A549 (cell line): ENCODE results near the gene KHSRP. TPM values are rescaled to one million over a fixed set of nuclear protein-coding genes. Genes with fewer than 3 reads are reported as not detected.

Experiments used
- ATAC-seq, 2 experiments: fragments of 200-7000 bp in 1 of 2; fragments of >200 bp in 1 of 2; cut with Nextera tagmentation in 1 of 2; cut with Tn5 transposase in 1 of 2; 3 replicates each; pipeline versions ENCODE4 v1.8.0 to v1.9.1; 2018 to 2020; ENCODE audit warnings: mild to moderate bottlenecking in 1 of 2, moderate library complexity in 1 of 2
- CTCF ChIA-PET: fragments of 300-600 bp; sonication (Branson Sonifier 250); formaldehyde crosslinking; extraction: SDS; loops from one replicate; lab custom pipeline; 2021; ENCODE audit warnings: antibody characterized with exemption, inconsistent platforms; lab: Yijun Ruan, JAX
- POLR2A ChIA-PET: fragments of 350-600 bp; formaldehyde crosslinking; extraction: SDS; loops from one replicate; lab custom pipeline; 2021; ENCODE audit warnings: antibody characterized with exemption, inconsistent platforms; lab: Yijun Ruan, JAX
- DNase-seq, 2 experiments: peaks; one replicate each; pipeline versions ENCODE4 v3.0.0 to v3.0.0-alpha.2; 2011 to 2016; ENCODE audit warnings: low read depth in 1 of 2, low spot score in 1 of 2
- FAIRE-seq: peaks from 2 replicates; lab custom pipeline; 2011; peaks lifted over from hg19 to GRCh38; lab: Jason Lieb, UNC
- H3K27ac ChIP-seq, 2 experiments: fragments of >200 bp; sonication (Bioruptor Twin); formaldehyde crosslinking; 3 replicates each; pipeline ENCODE4 v1.5.1; 2016 to 2017
- H3K4me1 ChIP-seq: fragments of >200 bp; sonication (Bioruptor Twin); formaldehyde crosslinking; 3 replicates; pipeline ENCODE4 v1.6.1; 2016
- H3K4me2 ChIP-seq: fragments of >200 bp; sonication (Bioruptor Twin); formaldehyde crosslinking; 3 replicates; pipeline ENCODE4 v1.6.1; 2016
- H3K4me3 ChIP-seq: fragments of >200 bp; sonication (Bioruptor Twin); formaldehyde crosslinking; 3 replicates; pipeline ENCODE4 v1.5.1; 2016
- H3K9me3 ChIP-seq: fragments of >200 bp; sonication (Bioruptor Twin); formaldehyde crosslinking; 3 replicates; pipeline ENCODE4 v1.6.1; 2016
- CEBPB ChIP-seq, 2 experiments: fragments of >200 bp in 1 of 2; sonication (Bioruptor Twin) in 1 of 2; formaldehyde crosslinking in 1 of 2; IDR thresholded peaks; 2 replicates each; pipeline ENCODE4 v1.6.1; 2012 to 2016
- GATA3 ChIP-seq: IDR thresholded peaks from 2 replicates; pipeline ENCODE4 v1.6.1; 2012; ENCODE audit warnings: borderline replicate concordance
- JUNB ChIP-seq: fragments of >200 bp; sonication (Bioruptor Twin); formaldehyde crosslinking; IDR thresholded peaks from 2 replicates; pipeline ENCODE4 v1.6.1; 2016
- KDM5A ChIP-seq: fragments of 200-600 bp; sonication (generic); IDR thresholded peaks from 2 replicates; pipeline ENCODE4 v1.6.1; 2016; ENCODE audit warnings: antibody characterized with exemption, mild to moderate bottlenecking
- NPAS2 ChIP-seq: fragments of 250-450 bp; sonication (Bioruptor Pico); IDR thresholded peaks from 2 replicates; pipeline ENCODE4 v1.8.0; 2022; ENCODE audit warnings: mild to moderate bottlenecking, moderate library complexity, borderline replicate concordance
- POLR2AphosphoS2 ChIP-seq: conservative IDR thresholded peaks from 2 replicates; pipeline ENCODE4 v1.6.1; 2012; ENCODE audit warnings: low read length, improper control_type of control experiment, inconsistent platforms
- RARB ChIP-seq: fragments of 250-450 bp; sonication (Bioruptor Pico); IDR thresholded peaks from 2 replicates; pipeline ENCODE4 v1.8.0; 2021; ENCODE audit warnings: mild to moderate bottlenecking, moderate library complexity
- RCOR1 ChIP-seq: fragments of 150-350 bp; IDR thresholded peaks from 2 replicates; pipeline ENCODE4 v1.6.1; 2014; ENCODE audit warnings: antibody characterized with exemption, low read length, low read depth
- TFCP2L1 ChIP-seq: fragments of 250-450 bp; sonication (Bioruptor Pico); IDR thresholded peaks from 2 replicates; pipeline ENCODE4 v1.5.0; 2021; ENCODE audit warnings: mild to moderate bottlenecking
- ZSCAN20 ChIP-seq: fragments of 250-450 bp; sonication (Bioruptor Pico); IDR thresholded peaks from 2 replicates; pipeline ENCODE4 v1.8.0; 2022; ENCODE audit warnings: mild to moderate bottlenecking, moderate library complexity
- WGBS: methylation state at CpG from one replicate; pipeline ENCODE4 v1.1.6; 2017; ENCODE audit errors: missing lambda C conversion rate; 5-methylcytosine and 5-hydroxymethylcytosine counted together
- polyA plus RNA-seq, 4 experiments: library from polyadenylated mRNA; depleted of rRNA in 3 of 4; stranded (reverse); fragments of >200 nt; fragmentation: RNase III in 1 of 4; extraction: RNeasy Plus Mini Kit Qiagen cat#74134 plus additional on column Dnase treatment in 1 of 4; gene quantifications; 2 replicates in 3 of 4; 3 replicates in 1 of 4; pipeline ENCODE4 v1.2.3, GENCODE V29; 2011 to 2017
- TF ChIP-seq, protein P1 (sequence below): IDR thresholded peaks from 2 replicates; pipeline ENCODE4 v1.6.1; 2012; ENCODE audit warnings: low read depth, borderline replicate concordance
- TF ChIP-seq, protein P2 (sequence below): fragments of >200 bp; sonication (Bioruptor Twin); formaldehyde crosslinking; IDR thresholded peaks from 2 replicates; pipeline ENCODE4 v1.6.1; 2016
- TF ChIP-seq, protein P3 (sequence below): fragments of >200 bp; sonication (Bioruptor Twin); formaldehyde crosslinking; IDR thresholded peaks from 3 replicates; pipeline ENCODE4 v1.5.1; 2016
- TF ChIP-seq, protein P4 (sequence below): fragments of >200 bp; sonication (Bioruptor Twin); formaldehyde crosslinking; IDR thresholded peaks from 3 replicates; pipeline ENCODE4 v1.6.1; 2016

The KHSRP gene
- polyA plus RNA-seq, 2 of the 4 experiments (the other 2 are of a cell fraction) = 54.3 to 192 TPM

DNA sequence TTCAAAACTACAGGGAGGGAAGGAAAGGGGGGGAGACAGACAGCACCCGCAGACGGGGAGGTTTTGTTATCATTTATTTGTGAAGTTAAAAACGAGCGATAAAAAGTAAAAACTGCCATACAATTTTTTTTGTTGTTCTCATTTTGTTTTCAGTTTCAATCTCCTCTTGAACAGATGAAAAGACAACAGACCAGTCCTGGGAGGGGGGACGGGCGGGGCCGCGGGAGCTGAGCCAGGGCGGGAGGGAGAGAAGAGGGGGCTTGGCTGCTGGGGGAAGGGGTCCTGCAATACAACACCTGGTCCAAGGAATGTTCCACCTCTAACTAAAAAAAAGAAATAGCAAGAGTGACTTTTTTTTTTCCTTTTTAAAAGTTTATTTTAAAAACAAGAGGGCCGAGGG, 11.3 kb downstream of the KHSRP start:
- no peak for TF ChIP-seq RCOR1
- TF ChIP-seq, protein P1, sequence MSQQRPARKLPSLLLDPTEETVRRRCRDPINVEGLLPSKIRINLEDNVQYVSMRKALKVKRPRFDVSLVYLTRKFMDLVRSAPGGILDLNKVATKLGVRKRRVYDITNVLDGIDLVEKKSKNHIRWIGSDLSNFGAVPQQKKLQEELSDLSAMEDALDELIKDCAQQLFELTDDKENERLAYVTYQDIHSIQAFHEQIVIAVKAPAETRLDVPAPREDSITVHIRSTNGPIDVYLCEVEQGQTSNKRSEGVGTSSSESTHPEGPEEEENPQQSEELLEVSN = no peak
- no peak for TF ChIP-seq KDM5A
- TF ChIP-seq, protein P2, sequence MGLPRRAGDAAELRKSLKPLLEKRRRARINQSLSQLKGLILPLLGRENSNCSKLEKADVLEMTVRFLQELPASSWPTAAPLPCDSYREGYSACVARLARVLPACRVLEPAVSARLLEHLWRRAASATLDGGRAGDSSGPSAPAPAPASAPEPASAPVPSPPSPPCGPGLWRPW = no peak
- no peak for TF ChIP-seq JUNB
- no peak for ATAC-seq
- CTCF ChIA-PET = no interaction called here
- WGBS = 95% methylated on average over 10 of the region's 10 CpGs
- no peak for DNase-seq
- no peaks in the 10 kb centered on the region for H3K9me3 ChIP-seq
- no peak for FAIRE-seq
- no peak overlapping the region for H3K27ac ChIP-seq
- H3K4me2 ChIP-seq = no peak overlapping the region
- no peak overlapping the region for H3K4me3 ChIP-seq
- H3K4me1 ChIP-seq = no peaks in the 10 kb centered on the region
- POLR2A ChIA-PET = no interaction called here

DNA sequence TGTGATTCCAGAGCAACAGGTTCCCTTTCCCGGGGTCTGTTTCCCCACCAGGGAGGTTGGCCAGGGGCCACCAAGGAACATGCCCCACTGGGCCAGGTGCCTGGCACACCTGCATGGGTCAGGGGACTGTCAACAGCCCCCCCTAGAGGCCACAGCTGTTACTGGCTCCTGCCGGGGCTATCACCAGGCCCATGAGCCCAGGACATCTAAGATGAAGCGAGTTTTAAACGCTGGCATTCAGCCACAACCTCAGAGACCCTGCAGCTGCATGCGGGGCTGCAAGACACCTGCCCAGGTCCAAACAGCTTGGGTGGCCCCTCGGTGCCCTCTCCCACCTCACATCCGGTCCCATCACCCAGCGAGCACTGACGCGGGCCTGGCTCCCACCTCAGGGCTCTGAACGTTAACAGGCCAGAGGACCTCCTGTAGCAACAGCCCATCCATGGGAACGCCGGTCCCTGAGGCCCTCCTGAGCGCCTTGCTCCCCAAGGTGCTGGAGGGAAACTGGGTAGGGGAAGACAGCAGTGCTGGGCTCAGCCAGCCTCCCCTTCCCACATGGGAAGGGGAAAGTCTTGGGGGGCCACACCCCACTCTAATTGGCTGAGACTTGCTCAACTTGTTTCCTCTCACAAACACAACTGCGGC, 12.0 kb downstream of the KHSRP start:
- WGBS = 89% methylated on average over 9 of the region's 15 CpGs
- POLR2A ChIA-PET = no interaction called here
- no peak overlapping the region for H3K4me3 ChIP-seq
- CTCF ChIA-PET = interaction anchor here (1.1 to 1.3 kb wide), 2 partner anchors 8 to 33 kb away, joined by 4 read pairs; no protein-coding TSS in a partner anchor
- no peak for FAIRE-seq
- peak in 1 of 2 experiments; percentile 31 for DNase-seq
- TF ChIP-seq TFCP2L1 (no peak), CEBPB (IDR thresholded peaks at IDR 0.05) (no peak)
- TF ChIP-seq, protein P3, sequence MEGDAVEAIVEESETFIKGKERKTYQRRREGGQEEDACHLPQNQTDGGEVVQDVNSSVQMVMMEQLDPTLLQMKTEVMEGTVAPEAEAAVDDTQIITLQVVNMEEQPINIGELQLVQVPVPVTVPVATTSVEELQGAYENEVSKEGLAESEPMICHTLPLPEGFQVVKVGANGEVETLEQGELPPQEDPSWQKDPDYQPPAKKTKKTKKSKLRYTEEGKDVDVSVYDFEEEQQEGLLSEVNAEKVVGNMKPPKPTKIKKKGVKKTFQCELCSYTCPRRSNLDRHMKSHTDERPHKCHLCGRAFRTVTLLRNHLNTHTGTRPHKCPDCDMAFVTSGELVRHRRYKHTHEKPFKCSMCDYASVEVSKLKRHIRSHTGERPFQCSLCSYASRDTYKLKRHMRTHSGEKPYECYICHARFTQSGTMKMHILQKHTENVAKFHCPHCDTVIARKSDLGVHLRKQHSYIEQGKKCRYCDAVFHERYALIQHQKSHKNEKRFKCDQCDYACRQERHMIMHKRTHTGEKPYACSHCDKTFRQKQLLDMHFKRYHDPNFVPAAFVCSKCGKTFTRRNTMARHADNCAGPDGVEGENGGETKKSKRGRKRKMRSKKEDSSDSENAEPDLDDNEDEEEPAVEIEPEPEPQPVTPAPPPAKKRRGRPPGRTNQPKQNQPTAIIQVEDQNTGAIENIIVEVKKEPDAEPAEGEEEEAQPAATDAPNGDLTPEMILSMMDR = peak; percentile 26; the same call in 1 of the 3 replicates
- TF ChIP-seq, all 56 proteins: peak for 1
- no peaks in the 10 kb centered on the region for H3K4me1 ChIP-seq
- no peaks in the 10 kb centered on the region for H3K9me3 ChIP-seq
- no peak overlapping the region for H3K27ac ChIP-seq
- ATAC-seq = peak; percentile 67 to 73; a peak in 4 of 6 replicates
- no peak overlapping the region for H3K4me2 ChIP-seq

DNA sequence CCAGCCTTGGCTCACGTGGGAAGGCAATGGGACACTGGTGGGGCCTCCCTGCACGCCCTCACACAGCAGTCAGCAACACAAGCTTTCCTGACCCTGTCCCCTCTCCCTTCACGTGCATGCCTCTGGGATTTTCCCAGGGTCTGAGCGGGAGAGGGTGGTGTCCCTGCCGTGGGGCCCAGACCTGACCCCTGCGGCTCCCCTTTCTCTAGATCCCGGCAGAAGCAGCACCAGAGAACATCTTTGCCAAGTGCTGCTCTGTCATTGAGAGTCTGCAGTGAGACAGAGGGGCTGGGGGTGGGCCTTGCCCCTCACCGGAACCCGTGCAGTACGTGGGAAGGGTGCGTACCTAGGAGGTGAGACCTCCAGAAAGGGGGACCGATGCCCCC, 12.6 kb downstream of the KHSRP start:
- POLR2A ChIA-PET = no interaction called here
- DNase-seq = no peak
- Histone ChIP-seq H3K4me2 (no peak overlapping the region), H3K4me3 (no peak overlapping the region), H3K27ac (no peak overlapping the region), H3K9me3 (no peaks in the 10 kb centered on the region), H3K4me1 (no peaks in the 10 kb centered on the region)
- 81% methylated on average over 10 of the region's 12 CpGs for WGBS
- TF ChIP-seq ZSCAN20 (CRISPR knock-in tag) (no peak), POLR2AphosphoS2 (0 out of 2 replicates have a peak, but pooled peaks have one; percentile 74)
- CTCF ChIA-PET = interaction anchor here (1.1 to 1.3 kb wide), 2 partner anchors 8 to 33 kb away, joined by 4 read pairs; no protein-coding TSS in a partner anchor
- peak; percentile 15 to 34; a peak in 3 of 6 replicates for ATAC-seq
- FAIRE-seq = no peak

DNA sequence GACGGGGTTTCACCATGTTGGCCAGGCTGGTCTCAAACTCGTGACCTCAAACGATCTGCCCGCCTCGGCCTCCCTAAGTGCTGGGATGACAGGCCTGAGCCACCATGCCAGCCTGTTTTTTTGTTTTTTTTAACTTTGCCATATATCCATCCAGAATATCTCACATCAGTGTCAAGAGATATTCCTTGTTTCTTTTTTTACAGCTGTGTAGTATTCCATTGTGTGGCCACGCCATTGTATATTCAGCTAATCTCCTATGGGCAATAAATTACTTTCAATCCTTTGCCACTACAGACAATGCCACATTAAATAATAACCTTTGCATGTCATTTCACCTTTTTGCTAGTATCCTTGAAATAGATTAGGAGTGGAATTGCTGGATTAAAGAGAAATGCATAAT, 15.3 kb downstream of the KHSRP start:
- DNase-seq = no peak
- WGBS = 91% methylated on average over 6 of the region's 6 CpGs
- ATAC-seq = no peak
- no peak for TF ChIP-seq GATA3
- TF ChIP-seq, protein P4, sequence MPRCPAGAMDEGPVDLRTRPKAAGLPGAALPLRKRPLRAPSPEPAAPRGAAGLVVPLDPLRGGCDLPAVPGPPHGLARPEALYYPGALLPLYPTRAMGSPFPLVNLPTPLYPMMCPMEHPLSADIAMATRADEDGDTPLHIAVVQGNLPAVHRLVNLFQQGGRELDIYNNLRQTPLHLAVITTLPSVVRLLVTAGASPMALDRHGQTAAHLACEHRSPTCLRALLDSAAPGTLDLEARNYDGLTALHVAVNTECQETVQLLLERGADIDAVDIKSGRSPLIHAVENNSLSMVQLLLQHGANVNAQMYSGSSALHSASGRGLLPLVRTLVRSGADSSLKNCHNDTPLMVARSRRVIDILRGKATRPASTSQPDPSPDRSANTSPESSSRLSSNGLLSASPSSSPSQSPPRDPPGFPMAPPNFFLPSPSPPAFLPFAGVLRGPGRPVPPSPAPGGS = no peak
- no peak for TF ChIP-seq RARB (CRISPR knock-in tag)
- no peak for TF ChIP-seq NPAS2 (CRISPR knock-in tag)
- no peak overlapping the region for H3K4me2 ChIP-seq
- H3K4me1 ChIP-seq = no peaks in the 10 kb centered on the region
- no peaks in the 10 kb centered on the region for H3K9me3 ChIP-seq
- no peak overlapping the region for H3K4me3 ChIP-seq
- ChIA-PET CTCF (interaction anchor here (0.9 kb wide), 1 partner anchor 10 kb away, joined by 3 read pairs; no protein-coding TSS in a partner anchor), POLR2A (interaction anchor here (1.2 kb wide), 1 partner anchor 16 kb away, joined by 4 read pairs; the partner anchor contains the start of gene KHSRP)
- no peak for FAIRE-seq
- H3K27ac ChIP-seq = no peak overlapping the region
